ENCODE data around the gene OR5B21.

Gene OR5B21

GRCh38 chr11:58508005-58508404 lies at the start of gene OR5B21:
OR5B21 (minus strand) TSS chr11:58508105; CDS start chr11:58508105, 0 bp downstream.
- no peak for DNase-seq

DNA sequence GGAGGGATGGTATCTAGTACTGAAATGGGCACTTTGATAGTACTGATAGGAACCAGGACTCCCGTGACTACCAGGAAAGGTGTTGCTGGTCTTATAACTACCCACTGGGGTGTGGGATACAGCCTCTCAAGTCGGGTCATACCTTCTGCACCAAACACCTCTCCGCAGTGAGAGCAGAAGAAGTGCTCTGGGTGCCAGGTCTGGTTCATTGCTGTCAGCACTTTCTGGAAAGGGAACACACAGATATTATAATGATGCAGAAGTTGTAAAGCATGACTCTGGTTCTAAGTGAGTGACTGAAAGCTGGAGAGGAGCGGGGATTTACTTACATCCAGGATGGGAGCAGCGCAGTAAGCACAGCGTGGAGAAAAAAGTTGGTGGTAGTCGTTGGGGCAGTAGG lies 41.7 kb upstream of the OR5B21 start:
- no peak for DNase-seq

GRCh38 chr11:58546841-58547240 lies 38.9 kb upstream of the OR5B21 start:
- DNase-seq: no peak

DNA sequence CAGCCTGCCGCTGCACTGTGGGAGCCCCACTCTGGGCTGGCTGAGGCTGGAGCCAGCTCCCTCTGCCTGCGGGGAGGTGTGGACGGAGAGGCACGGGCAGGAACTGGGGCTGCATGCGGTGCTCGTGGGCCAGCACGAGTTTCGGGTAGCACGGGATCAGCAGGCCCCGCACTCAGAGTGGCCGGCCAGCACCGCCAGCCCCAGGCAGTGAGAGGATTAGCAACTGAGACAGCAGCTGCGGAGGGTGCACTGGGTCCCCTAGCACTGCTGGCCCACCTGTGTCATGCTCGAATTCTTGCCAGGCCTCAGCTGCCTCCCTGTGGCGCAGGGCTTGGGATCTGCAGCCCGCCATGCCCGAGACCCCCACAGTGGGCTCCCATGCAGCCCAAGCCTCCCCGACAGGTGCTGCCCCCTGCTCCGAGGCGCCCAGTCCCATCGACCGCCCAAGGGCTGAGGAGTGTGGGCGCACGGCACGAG lies 24.0 kb upstream of the OR5B21 start:
- no peak for DNase-seq

DNA sequence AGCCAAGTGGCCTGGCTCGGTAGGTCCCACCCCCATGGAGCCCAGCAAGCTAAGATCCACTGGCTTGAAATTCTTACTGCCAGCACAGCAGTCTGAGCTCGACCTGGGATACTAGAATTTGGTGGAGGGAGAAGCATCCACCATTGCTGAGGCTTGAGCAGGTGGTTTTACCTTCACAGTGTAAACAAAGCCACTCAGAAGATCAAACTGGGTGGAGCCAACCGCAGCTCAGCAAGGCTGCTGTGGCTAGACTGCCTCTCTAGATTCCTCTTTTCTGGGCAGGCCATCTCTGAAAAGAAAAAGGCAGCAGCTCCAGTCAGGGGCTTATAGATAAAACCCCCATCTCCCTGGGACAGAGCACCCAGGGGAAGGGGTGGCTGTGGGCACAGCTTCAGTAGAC lies 22.3 kb upstream of the OR5B21 start:
- no peak for DNase-seq

GRCh38 chr11:58527429-58527828 lies 19.5 kb upstream of the OR5B21 start:
- DNase-seq: no peak

GRCh38 chr11:58526721-58527120 lies 18.8 kb upstream of the OR5B21 start:
- DNase-seq: no peak

DNA sequence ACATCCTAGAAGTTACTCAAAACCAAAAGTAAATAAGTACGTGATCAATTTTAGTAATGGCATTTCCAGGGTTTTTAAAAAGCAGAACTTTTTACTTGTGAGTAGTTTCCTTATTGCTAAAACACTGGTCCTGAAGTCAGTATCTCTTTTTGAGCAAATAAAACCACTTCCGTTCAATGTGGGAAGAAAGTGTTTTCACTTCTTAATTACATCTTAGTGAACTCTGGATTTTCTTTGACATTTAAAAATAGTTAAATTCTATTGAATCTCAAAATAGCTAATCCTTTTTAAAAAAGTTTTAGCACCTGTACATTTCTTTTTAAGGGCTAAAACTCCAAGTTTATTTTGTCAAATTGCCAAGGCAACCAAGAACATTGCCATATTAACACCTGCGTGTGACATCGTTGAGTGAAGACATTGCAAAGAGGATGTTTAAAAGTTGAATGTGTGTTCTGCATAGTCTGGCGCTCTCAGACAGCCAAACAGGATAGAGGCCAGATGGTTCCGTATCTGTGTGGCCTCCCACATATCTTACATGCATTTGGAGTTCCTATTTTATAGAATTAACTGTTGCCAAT lies 17.2 kb upstream of the OR5B21 start:
- DNase-seq: no peak

GRCh38 chr11:58524232-58525036 lies 16.5 kb upstream of the OR5B21 start:
- DNase-seq: no peak

DNA sequence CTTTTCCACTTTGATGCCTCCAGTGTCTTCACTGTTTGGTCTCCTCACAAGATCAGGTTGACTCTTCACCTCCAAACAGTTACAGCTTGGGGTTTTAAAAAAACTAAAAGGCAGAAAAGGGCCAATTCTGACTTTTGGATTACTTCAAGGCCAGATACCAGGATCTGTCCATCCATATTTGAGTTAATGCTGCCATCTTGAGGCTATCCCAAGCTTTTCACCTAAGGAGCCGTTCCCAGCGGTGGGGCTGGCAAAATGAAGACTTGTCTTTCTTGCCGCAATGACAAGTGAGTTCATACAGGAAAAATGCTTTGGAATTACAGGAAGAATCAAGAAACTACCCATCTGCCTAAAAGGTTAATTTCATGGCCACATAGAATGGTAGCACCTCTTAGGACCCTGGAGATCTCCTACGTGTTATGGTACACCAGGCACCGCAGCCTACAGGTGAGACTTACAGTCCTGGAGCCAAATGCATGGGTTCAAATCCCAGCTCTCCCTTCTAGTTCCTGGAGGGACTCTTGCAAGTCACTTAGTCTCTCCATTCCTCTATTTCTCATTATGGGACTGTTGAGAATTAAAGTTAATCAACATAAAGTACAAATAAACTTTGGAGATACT lies 6.0 kb upstream of the OR5B21 start:
- DNase-seq: no peak

GRCh38 chr11:58511636-58512035 lies 3.7 kb upstream of the OR5B21 start:
- no peak for DNase-seq

GRCh38 chr11:58509748-58510147 lies 1.8 kb upstream of the OR5B21 start:
- DNase-seq: no peak

- no peak for DNase-seq
Measured at GRCh38 chr11:58508814-58509213, 909 bp upstream of the OR5B21 start.

- no peak for DNase-seq
Measured at GRCh38 chr11:58507355-58507754, 550 bp downstream of the OR5B21 start.

GRCh38 chr11:58506935-58507334 lies 970 bp downstream of the OR5B21 start:
- DNase-seq: no peak

DNA sequence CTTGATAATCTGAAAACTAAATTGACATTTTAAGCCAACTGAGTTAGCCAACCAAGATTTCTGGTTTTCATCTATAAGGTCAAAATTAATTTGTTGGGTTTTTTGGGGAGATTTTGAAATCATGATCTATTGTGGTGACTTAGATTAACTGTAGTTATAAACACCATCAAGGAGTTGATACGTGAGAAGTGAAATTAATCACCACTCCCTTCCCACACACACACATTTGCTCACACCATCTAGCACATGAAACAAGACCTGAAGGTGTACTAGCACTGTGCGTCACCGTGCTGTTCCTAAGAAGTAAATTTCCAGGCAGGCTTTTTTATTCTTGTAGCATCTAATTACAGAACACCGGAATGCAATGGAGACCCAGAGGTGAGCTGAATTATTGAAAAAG lies 2.1 kb downstream of the OR5B21 start:
- DNase-seq: no peak

DNA sequence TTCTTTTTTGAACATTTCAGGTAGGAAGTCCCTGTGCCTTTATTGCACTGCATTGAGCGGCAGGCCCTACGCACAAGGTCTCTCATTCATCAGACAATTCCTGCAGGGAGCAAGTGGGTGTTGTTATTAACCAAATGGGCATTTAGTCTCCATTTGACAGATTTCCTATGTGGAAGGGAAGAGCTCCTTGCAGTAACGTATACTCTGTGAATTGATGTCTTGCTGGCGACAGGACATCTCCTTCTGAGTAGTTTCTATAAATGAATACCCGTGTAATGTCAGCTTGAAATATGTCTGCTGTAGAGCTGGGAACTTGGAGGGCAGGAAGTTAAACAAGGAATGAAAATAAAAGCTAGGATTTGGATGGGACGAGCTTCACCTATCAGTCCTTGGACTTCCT lies 3.7 kb downstream of the OR5B21 start:
- DNase-seq: no peak

DNA sequence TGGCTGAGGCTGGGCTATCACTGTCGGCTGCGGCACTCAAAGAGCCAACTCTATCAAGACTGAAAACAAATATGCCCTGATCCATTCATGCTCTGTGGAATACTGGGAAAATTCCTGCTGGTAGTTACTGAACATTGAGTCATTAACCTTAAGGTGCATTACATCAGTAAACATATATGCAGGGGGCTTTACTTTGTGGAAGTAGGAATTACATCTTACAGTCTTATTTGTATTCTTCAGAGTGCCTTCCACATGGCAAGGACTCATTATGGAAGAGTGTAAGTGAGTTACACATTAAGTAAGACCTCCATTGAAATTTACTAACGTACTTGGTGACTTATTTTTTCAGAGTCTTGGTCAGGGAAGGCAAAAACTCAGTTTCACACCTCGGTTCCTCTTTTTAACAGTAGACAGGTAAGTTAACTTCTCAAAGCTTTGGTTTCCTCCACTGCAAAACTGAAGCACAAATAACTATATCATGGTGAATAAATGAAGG lies 4.5 kb downstream of the OR5B21 start:
- DNase-seq: no peak

DNA sequence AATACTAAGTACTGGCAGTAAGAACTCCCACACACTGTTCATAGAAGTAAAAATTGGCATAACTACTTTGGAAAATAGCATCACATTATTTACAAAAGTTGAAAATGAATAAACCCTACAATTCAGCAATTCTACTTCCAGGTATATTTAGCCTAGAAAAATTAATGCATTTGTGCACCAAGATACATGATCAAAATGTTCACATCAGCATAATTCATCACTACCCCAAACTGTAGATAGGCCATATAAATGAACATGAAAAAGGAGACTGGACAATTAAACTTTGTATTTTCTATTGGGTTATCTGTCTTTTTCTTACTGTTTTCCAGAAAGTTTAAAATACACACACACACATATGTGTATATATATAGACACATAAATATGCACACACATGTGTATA lies 5.9 kb downstream of the OR5B21 start:
- DNase-seq: no peak

- DNase-seq: no peak
Measured at GRCh38 chr11:58498464-58498863, 9.4 kb downstream of the OR5B21 start.

- DNase-seq: no peak
Measured at GRCh38 chr11:58497951-58498350, 10.0 kb downstream of the OR5B21 start.

GRCh38 chr11:58495906-58496305 lies 12.0 kb downstream of the OR5B21 start:
- no peak for DNase-seq

- DNase-seq: no peak
Measured at GRCh38 chr11:58494101-58494500, 13.8 kb downstream of the OR5B21 start.

GRCh38 chr11:58493676-58494075 lies 14.2 kb downstream of the OR5B21 start:
- no peak for DNase-seq
